ENCODE results near the gene HSPD1. TPM values are rescaled to one million over a fixed set of nuclear protein-coding genes. Genes with fewer than 3 reads are reported as not detected.

The HSPD1 gene
- total RNA-seq, 1 experiment from 2014 or later: 995 TPM

DNA sequence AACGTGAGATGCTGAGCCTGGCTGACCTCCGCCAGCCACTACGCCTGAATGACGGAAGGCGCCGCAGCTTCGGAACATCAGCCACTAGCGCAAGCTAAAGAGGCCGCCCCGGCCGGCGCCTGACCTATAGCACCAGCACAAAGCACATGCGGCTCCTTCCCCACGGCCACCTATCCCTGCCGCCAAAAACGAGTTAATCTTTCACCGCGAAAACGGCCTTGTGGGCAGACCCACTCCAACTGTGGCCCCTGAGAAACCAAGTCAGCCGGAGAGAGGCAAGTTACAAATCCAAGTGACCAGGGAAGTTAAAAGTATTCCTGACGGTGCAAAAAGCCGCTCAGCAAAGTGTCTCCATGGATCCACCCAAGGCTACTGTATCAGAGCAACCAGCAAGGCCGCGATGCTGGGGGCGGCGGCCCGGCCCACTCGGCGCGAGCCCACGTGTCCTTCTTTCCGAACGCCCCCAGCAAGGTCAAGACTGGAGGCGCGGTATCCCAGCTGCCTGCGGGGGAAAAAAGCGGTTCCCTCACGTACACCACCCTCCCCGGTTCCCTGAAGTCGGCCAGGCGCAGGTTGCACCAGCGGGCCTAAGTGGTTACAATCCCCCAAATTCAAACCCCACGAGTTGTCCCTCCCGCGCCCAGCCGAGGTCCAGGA is 575 bp downstream of the HSPD1 start:
- intact Hi-C loops (cut with micrococcal nuclease): no loop called here
- POLR2A ChIA-PET: interaction anchor here (0.8 to 2.0 kb wide), 9 partner anchors 9 to 484 kb away, joined by 3 to 25 read pairs (median 4); partner anchors contain the start of genes COQ10B and MOB4
- H3K9me2 ChIP-seq (ENCODE audit: insufficient read depth): no peaks in the 10 kb centered on the region
- no peak overlapping the region for H2AFZ ChIP-seq (ENCODE audit: low read depth, low read length, poor library complexity, severe bottlenecking)
- H3K36me3 ChIP-seq (ENCODE audit: control insufficient read depth in 1 of 2, insufficient read depth in 2 of 2, low read length in 2 of 2): peaks cover 53 to 86% of the 10 kb centered on the region in 2 experiments
- BruUV-seq (replicated peaks): no TSS peak
- ATAC-seq: peak; percentile 20
- peaks cover 64% of the 10 kb centered on the region; the same call in 1 of the 2 replicates for H4K20me1 ChIP-seq (ENCODE audit: insufficient read depth)
- TF ChIP-seq, protein P1, sequence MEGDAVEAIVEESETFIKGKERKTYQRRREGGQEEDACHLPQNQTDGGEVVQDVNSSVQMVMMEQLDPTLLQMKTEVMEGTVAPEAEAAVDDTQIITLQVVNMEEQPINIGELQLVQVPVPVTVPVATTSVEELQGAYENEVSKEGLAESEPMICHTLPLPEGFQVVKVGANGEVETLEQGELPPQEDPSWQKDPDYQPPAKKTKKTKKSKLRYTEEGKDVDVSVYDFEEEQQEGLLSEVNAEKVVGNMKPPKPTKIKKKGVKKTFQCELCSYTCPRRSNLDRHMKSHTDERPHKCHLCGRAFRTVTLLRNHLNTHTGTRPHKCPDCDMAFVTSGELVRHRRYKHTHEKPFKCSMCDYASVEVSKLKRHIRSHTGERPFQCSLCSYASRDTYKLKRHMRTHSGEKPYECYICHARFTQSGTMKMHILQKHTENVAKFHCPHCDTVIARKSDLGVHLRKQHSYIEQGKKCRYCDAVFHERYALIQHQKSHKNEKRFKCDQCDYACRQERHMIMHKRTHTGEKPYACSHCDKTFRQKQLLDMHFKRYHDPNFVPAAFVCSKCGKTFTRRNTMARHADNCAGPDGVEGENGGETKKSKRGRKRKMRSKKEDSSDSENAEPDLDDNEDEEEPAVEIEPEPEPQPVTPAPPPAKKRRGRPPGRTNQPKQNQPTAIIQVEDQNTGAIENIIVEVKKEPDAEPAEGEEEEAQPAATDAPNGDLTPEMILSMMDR (IDR thresholded peaks at IDR 0.05 in 2 of 3, conservative IDR thresholded peaks at IDR 0.05 in 1 of 3; ENCODE audit: borderline replicate concordance in 1 of 3, insufficient read depth in 1 of 3, low read depth in 2 of 3, low read length in 2 of 3): no peak
- TF ChIP-seq EGR1 (IDR thresholded peaks at IDR 0.05; ENCODE audit: low read depth): no peak
- TF ChIP-seq SIN3A (IDR thresholded peaks at IDR 0.05; ENCODE audit: low read depth): peak; percentile 33; the same call in 1 of the 2 replicates
- no peak for DNase-seq (ENCODE audit: low read depth, low spot score)
- no peaks in the 10 kb centered on the region for H3K27me3 ChIP-seq (ENCODE audit: insufficient read depth, low read length)
- H3K27ac ChIP-seq (ENCODE audit: low read depth, low read length): peak overlapping the region; percentile 98
- peak overlapping the region; percentile 90 for H3K9ac ChIP-seq (ENCODE audit: low read length)
- CTCF ChIA-PET: no interaction called here
- H3K4me1 ChIP-seq (ENCODE audit: control insufficient read depth in 1 of 2, insufficient read depth in 2 of 2, low read length in 2 of 2): peaks cover 7 to 29% of the 10 kb centered on the region in 2 experiments; a peak in 3 of 4 replicates
- peak overlapping the region; percentile 67 for H3K4me2 ChIP-seq (ENCODE audit: low read length)
- RAD21 ChIA-PET (ENCODE audit: low non-redundant PET in 1 of 2, low total read pairs in 2 of 2, uncharacterized antibody in 2 of 2, unreplicated experiment in 2 of 2): interaction anchor here in 1 of 2 experiments (1.3 kb wide), 1 partner anchor 101 kb away, joined by 3 read pairs; no protein-coding TSS in a partner anchor
- peak overlapping the region; percentile 81 to 83 for H3K4me3 ChIP-seq (replicated peaks in 1 of 2; ENCODE audit: low read depth in 1 of 2, low read length in 2 of 2)
- H3K9me3 ChIP-seq (ENCODE audit: control insufficient read depth in 1 of 2, insufficient read depth in 1 of 2, low read depth in 1 of 2, low read length in 2 of 2): no peaks in the 10 kb centered on the region
- peaks cover 96% of the 10 kb centered on the region for H3K79me2 ChIP-seq (ENCODE audit: insufficient read depth, low read length)

DNA sequence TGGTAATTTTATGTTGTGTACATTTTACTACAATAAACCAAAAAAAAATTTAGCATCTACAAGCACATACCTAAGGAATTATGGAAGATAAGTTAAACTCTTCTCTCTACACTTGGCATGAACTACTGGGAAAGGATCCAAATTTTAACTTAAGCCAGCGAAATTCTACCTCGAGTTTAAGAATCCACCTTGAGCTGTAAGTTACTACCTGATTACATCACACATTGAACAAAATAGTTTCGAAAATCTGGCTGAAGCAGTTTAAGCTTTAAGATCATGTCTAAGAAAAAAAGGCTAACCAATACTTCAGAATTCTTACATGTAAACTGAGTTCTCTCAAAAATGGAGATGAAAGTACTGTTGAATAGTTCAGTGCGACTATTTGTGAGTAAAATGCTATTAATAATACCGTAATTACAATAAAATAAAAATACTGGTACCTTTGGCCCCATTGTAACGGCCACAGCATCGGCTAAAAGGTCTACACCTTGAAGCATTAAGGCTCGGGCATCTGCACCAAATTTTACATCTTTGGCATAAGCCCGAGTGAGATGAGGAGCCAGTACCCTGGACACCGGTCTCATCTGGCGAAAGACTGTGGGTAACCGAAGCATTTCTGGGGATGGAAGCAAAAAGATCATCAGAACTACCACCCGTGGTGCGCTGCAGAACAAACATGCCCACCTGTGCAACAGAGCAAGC is 1.3 kb downstream of the HSPD1 start:
- TSS peak; percentile 45 for BruUV-seq (replicated peaks)
- Histone ChIP-seq H3K4me2 (ENCODE audit: low read length) (peak overlapping the region; percentile 67), H3K4me3 (replicated peaks in 1 of 2; ENCODE audit: low read depth in 1 of 2, low read length in 2 of 2) (peak overlapping the region; percentile 81 to 83), H3K9ac (ENCODE audit: low read length) (peak overlapping the region; percentile 90), H2AFZ (ENCODE audit: low read depth, low read length, poor library complexity, severe bottlenecking) (no peak overlapping the region), H3K36me3 (ENCODE audit: control insufficient read depth in 1 of 2, insufficient read depth in 2 of 2, low read length in 2 of 2) (peaks cover 54 to 84% of the 10 kb centered on the region in 2 experiments), H3K79me2 (ENCODE audit: insufficient read depth, low read length) (peaks cover 96% of the 10 kb centered on the region), H3K4me1 (ENCODE audit: control insufficient read depth in 1 of 2, insufficient read depth in 2 of 2, low read length in 2 of 2) (peaks cover 7 to 29% of the 10 kb centered on the region in 2 experiments; a peak in 3 of 4 replicates), H3K27me3 (ENCODE audit: insufficient read depth, low read length) (no peaks in the 10 kb centered on the region), H4K20me1 (ENCODE audit: insufficient read depth) (peaks cover 59% of the 10 kb centered on the region; the same call in 1 of the 2 replicates), H3K9me2 (ENCODE audit: insufficient read depth) (no peaks in the 10 kb centered on the region), H3K27ac (ENCODE audit: low read depth, low read length) (peak overlapping the region; percentile 98), H3K9me3 (ENCODE audit: control insufficient read depth in 1 of 2, insufficient read depth in 1 of 2, low read depth in 1 of 2, low read length in 2 of 2) (no peaks in the 10 kb centered on the region)
- no peak for ATAC-seq
- ChIA-PET POLR2A (interaction anchor here (1.0 to 1.4 kb wide), 2 partner anchors 9 to 45 kb away, joined by 3 to 4 read pairs; partner anchors contain the start of gene COQ10B), CTCF (no interaction called here), RAD21 (ENCODE audit: low non-redundant PET in 1 of 2, low total read pairs in 2 of 2, uncharacterized antibody in 2 of 2, unreplicated experiment in 2 of 2) (no interaction called here)
- no peak for DNase-seq (ENCODE audit: low read depth, low spot score)
- intact Hi-C loops (cut with micrococcal nuclease): no loop called here
- TF ChIP-seq SRF (IDR thresholded peaks at IDR 0.05; ENCODE audit: low read depth) (no peak), JUND (IDR thresholded peaks at IDR 0.05) (peak; percentile 4; the same call in 1 of the 2 replicates), ZFX (IDR thresholded peaks at IDR 0.05) (no peak), SIN3A (IDR thresholded peaks at IDR 0.05; ENCODE audit: low read depth) (no peak), EGR1 (IDR thresholded peaks at IDR 0.05; ENCODE audit: low read depth) (0 out of 2 replicates have a peak, but pooled peaks have one; percentile 13), EZH2phosphoT487 (IDR thresholded peaks at IDR 0.05; ENCODE audit: borderline replicate concordance) (no peak), RAD21 (IDR thresholded peaks at IDR 0.05; ENCODE audit: low read depth) (no peak), CBX3 (IDR thresholded peaks at IDR 0.05; ENCODE audit: low read depth) (0 out of 2 replicates have a peak, but pooled peaks have one; percentile 15), POLR2A (IDR thresholded peaks at IDR 0.05; ENCODE audit: borderline replicate concordance, extremely low read depth, insufficient read depth, insufficient read length) (no peak)
- TF ChIP-seq, protein P2, sequence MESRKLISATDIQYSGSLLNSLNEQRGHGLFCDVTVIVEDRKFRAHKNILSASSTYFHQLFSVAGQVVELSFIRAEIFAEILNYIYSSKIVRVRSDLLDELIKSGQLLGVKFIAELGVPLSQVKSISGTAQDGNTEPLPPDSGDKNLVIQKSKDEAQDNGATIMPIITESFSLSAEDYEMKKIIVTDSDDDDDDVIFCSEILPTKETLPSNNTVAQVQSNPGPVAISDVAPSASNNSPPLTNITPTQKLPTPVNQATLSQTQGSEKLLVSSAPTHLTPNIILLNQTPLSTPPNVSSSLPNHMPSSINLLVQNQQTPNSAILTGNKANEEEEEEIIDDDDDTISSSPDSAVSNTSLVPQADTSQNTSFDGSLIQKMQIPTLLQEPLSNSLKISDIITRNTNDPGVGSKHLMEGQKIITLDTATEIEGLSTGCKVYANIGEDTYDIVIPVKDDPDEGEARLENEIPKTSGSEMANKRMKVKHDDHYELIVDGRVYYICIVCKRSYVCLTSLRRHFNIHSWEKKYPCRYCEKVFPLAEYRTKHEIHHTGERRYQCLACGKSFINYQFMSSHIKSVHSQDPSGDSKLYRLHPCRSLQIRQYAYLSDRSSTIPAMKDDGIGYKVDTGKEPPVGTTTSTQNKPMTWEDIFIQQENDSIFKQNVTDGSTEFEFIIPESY (IDR thresholded peaks at IDR 0.05; ENCODE audit: extremely low read depth, insufficient replicate concordance, low read length): no peak
